DLD1 (cell line): ENCODE measurements around the gene DENR.
"Not testable (repeated sequence)": the region's sequence is repeated elsewhere in the genome, so short reads cannot be mapped to it uniquely, and the experiment has no call there.

Experiments used
- in situ Hi-C: cut with HindIII; loops from 2 replicates; pipeline ENCODE4 v1.10.0; 2017; ENCODE audit warnings: low sequenced_read_pairs

Gene DENR, protein sequence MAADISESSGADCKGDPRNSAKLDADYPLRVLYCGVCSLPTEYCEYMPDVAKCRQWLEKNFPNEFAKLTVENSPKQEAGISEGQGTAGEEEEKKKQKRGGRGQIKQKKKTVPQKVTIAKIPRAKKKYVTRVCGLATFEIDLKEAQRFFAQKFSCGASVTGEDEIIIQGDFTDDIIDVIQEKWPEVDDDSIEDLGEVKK

DNA sequence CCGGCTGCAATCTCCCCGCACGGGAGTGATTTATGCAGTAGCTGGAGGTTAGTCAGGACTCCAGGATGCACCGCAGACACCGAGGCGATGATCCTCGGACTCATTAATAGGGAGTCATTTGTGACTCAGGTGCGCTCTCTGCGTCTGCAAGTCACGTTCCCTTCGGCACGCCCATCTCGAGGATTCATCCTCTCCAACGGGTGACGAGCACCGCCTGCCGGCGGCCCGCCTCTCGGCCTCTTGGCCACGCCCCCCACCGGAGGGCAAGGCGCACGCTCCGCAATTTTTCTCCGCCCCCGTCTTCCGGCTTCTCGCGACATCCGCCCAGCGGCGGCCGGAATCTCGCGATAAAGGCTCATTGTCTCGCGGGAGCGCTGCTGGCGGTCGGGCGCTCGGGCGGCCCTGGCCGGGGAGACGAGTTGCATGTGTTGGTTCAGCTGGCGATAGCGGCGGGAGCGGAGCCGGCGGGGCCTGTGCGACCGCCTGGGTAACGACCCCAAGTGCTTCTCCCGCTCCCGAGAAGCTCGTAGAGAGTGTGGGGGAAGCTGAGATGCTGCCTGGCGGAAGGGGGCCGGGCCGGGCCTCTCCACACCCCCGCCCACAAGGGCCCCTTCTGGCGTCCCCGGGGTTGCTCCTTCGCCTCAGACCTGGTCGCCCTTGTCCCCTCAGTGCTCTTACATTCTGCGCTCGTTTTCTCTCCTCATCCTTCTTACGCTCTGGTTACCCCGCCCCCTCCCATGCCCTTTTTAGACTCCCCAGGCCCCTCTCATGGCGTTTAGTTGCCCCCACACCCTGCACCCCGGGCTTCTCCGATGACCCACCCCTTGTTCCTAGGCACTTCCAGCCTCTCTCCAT, at the start of gene DENR:
TSS of gene DENR (plus strand) at position 361 of the 855 bp plus-strand sequence. CDS start 878 bp downstream, outside the sequence.
- in situ Hi-C loops = loop anchor here (25.0 kb wide), 1 partner anchor 115 kb away; no protein-coding TSS in a partner anchor

DNA sequence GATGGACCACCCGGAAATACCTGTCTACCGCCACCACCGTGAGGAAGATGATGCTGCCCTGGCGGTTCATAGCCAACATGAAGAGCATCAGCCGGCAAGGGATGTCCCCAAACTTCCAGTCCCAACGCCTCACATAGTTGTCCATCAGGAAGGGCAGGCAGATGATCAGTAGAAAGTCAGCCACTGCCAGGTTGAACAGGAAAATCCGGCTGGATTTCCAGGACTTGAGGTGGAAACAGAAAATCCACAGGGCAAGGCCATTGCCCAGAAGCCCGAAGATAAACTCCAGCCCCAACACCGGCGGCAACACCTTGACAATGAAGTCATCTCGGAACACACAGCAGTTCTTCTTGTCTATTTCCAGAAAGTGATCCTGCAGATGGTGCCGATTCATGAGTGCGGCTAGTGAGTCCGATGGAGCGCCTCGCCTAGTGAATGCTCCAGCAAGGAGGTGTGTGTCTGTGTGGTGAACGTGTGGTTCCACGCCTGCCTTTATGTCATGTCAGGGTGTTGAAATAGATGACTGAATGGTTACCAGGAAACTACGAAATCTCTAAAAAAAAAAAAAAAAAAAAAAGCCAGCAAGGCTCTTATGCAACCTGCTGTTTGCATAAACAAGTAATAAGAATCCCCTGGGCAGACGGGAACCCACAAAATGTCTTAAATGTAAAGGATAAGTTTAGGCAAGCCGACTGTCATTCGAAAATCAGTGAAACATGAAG, 49.6 kb upstream of the DENR start, which contains the start of gene HCAR2:
TSS of gene HCAR2 (minus strand) at position 468 of the 722 bp plus-strand sequence. CDS start at position 394, 74 bp downstream.
- in situ Hi-C loops = not testable (repeated sequence)

DNA sequence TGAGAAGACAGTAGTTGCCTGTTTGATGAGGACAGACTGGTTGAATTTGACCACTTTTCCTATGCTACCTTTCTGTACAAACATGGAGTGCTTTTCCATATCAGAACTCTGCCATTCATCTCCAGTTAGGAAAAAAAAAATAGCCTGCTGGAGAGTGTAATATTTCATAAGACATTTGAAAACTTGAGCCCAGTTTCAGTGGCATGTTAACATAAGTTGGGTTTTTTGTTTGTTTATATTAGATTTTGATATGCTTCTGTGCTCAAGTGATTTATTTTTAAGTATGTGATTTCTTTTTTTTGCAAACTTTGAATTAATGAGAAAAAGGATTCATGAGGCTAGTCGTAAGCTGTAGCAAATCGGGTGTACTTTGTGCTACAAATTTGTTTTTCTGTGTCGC, 48.8 kb upstream of the DENR start:
- in situ Hi-C loops = not testable (repeated sequence)

DNA sequence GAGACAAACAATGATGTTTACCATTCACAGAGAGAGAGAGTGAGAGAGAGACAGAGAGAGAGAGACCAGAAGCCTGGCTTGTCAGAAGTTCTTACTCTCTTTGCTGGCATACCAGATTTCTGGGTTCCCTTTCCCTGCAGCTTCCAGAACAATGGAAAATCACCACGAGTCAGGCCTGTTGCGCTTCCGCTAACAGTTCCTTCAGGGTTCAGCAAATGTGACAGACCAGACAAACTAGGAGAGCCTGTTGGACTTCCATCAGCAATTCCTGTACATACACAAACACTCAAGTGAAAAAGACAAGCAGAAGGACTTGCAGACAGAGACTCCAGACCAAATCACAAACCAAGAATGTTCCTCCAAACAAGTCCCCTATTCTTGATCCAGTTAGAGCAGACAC, 43.3 kb upstream of the DENR start:
- in situ Hi-C loops = not testable (repeated sequence)

DNA sequence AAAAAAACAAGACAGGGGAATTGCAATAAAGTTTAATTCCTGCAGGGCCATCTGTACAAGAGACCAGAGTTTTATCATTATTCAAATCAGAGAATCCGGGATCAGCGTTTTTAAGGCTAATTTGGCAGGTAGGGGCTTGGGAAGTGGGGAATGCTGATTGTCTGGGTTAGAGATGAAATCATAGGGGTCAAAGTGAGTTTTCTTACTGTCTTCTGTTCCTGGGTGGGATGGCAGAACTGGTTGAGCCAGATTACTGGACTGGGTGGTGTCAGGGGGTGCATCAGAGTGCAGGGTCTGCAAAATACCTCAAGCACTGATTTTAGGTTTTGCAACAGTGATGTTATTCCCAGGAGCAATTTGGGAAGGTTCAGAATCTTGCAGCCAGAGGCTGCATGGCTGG, 42.3 kb upstream of the DENR start:
- in situ Hi-C loops = not testable (repeated sequence)

DNA sequence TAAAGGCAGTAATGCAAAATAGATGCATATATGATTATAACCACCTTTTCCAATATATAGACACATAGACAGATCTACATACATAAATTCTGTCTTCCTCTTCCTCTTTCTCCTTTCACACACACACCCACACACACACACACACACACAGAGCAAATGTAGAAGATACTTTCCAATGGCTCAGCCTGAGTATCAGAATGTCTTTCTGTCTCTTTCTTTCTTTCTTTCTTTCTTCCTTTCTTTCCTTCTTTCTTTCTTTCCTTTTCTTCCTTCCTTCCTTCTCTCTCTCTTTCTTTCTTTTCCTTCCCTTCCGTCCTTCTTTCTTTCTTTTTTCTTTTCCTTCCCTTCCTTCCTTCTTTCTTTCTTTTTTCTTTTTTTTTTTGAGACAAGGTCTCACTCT, 41.4 kb upstream of the DENR start:
- in situ Hi-C loops = not testable (repeated sequence)

DNA sequence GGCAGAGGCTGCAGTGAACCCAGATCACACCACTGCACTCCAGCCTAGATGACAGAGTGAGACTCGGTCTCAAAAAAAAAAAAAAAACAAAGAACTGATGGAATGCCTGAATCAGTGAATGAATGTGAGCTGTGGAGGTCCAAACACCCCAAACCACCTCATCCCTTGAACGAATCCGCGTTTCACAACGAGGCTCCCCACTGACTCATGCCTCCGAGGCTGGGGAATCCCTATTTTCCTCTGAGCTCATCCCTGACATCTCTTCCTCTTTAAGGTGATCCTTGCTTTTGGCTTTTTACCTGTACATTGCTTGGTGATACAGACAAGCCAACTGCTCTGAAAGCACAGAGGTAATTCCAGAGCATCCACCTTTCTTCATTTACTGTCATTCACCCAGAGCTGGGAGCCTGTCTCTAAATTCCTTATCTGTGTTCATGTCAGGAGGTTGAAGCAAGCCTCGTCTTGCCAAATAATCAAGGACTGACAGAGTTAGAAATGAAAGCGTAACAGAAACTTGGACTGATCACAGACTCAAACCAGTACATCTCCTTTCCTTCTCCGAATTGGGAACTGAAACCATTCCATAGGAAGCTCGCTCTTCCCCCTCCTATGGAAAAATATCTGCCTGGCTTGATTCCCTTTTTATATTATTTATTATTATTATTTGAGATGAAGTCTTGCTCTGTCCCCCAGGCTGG, 39.0 kb upstream of the DENR start:
- in situ Hi-C loops = not testable (repeated sequence)

DNA sequence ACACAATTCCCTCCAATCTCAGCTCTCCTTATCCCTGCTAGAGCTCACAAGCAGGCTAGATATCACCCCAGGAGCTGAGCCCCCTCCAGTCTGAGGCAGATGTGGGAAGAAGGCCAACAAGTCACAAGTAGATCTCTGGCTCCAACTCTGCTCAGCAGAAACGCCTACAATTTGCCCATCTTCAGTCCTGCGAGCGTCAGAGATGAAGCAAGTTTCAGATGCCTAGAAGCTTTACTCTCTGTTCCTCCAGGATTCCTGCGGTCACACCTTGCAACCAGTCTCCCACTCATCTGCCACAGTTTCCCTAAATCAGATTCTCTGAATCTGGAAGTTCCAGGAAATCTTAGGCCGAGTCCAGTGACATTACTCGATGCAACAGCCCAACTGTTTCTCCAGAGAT, 37.4 kb upstream of the DENR start:
- in situ Hi-C loops = not testable (repeated sequence)

DNA sequence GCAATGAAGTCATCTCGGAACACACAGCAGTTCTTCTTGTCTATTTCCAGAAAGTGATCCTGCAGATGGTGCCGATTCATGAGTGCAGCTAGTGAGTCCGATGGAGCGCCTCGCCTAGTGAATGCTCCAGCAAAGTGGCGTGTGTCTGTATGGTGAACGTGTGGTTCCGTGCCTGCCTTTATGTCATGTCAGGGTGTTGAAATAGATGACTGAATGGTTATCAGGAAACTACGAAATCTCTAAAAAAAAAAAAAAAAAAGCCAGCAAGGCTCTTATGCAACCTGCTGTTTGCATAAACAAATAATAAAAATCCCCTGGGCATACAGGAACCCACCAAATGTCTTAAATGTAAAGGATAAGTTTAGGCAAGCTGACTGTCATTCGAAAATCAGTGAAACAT, 36.0 kb upstream of the DENR start, which contains the start of gene HCAR3:
TSS of gene HCAR3 (minus strand) at position 154 of the 400 bp plus-strand sequence. CDS start at position 80, 74 bp downstream.
- in situ Hi-C loops = not testable (repeated sequence)

DNA sequence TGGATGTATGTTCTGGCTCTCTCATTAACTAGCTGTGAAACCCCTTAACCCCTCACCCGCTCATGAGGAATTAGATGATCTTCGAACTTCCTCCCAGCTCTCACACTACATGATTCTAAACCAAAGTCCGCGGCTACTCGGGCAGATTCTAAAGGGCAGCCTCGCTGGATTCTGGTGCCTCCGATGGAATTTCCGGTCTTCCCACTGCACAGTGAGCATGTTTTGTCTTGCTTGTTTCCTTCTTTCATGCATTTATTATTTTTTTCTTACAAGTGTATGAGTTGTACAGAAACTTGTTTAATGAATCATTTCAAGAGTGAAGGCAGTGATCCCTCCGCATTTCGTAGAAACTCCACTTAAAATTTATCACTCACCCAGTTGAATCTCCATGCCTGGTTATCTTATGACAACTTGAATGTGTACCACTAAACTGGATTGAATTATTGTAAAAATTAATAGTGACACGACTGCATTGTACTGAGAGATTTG, 31.5 kb upstream of the DENR start:
- in situ Hi-C loops = no loop called here

DNA sequence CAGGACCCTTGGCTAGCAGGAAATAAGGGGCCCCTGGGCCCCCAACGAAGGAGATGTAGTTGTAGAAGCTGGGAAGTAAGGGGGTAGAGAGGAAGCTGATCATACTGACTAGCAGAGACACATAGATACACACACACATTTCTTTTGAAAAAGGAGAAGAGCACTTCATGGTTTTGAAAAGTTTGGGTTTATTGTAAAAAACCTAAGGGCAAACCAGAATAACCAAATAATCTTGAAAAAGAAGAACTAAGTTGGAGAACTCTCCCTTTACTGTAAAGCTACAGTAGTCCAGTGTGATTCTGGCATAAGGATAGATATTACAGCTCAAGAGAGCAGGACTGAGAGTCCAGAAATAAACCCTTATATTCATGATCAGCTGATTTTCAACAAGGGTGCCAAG, 30.2 kb upstream of the DENR start:
- in situ Hi-C loops = no loop called here

DNA sequence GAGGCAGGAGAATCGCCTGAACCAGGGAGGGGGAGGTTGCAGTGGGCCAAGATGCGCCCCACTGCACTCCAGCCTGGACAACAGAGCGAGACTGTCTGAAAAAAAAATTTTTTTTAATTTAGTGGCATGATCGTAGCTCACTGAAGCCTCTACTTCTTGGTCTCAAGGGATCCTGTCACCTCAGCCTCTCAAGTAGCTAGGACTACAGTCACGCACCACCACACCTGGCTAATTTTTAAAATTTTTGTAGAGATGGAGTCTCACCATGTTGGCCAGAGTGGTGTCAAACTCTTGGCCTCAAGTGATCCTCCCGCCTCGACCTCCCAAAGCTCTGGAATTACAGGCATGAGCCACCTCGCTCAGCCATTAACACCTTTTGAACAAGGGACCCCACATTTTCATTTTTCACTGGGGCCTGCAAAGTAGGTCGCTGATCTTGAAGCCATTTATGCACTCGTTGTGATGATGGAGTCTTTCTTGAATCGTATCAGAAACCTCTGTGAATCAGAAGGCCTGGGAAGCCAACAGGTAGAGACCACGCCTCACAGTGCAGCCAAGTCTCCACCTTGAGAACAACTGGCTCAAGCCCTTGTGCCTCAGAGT, 27.9 kb upstream of the DENR start:
- in situ Hi-C loops = no loop called here

DNA sequence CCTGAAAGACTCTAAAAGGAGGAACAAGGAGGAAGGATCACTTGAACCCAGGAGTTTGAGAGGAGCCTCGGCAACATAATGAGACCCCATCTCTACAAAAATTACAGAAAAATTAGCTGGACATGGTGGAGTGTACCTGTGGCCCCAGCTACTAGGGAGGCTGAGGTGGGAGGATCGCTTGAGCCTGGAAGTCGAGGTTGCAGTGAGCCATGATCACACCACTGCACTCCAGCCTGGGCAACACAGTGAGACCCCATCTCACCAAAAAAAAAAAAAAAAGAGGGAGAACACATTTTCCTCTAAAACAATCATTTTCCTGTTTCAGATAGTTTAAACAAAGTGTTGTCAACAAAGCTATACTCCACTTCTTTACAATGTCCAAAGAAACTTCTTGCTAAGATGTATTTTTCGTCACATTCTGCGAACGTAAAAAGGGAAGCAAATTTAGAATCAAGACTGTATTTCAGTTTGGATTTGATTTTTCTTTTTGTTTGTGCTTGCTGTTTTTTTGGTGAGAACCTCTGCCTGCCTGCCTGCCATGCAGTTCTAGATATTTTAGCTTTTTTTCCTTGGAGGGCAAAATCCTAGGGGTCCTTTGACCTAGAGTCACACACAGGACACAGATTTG, 27.1 kb upstream of the DENR start:
- in situ Hi-C loops = no loop called here

DNA sequence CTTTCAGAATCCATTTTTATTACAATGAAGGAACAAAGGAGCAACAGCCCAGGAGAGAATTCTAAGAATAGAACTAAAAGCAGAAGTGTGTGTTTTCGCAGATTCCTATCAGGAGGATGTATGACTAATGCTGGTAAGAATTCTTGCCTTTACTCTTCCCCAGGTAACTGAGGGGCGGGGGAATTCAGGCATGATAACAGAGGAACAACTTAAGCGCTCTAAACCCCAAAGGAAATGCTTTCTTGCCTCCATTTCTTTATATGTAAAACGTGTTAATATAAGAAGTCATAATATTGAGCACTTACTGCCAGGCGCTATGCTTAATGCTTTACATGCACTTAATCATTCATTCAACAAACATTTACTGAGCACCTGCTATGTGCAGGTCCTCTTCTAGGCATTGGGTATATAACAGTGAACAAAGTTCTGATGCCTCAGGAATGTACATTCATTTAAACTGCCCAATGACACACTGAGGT, 26.5 kb upstream of the DENR start:
- in situ Hi-C loops = no loop called here

DNA sequence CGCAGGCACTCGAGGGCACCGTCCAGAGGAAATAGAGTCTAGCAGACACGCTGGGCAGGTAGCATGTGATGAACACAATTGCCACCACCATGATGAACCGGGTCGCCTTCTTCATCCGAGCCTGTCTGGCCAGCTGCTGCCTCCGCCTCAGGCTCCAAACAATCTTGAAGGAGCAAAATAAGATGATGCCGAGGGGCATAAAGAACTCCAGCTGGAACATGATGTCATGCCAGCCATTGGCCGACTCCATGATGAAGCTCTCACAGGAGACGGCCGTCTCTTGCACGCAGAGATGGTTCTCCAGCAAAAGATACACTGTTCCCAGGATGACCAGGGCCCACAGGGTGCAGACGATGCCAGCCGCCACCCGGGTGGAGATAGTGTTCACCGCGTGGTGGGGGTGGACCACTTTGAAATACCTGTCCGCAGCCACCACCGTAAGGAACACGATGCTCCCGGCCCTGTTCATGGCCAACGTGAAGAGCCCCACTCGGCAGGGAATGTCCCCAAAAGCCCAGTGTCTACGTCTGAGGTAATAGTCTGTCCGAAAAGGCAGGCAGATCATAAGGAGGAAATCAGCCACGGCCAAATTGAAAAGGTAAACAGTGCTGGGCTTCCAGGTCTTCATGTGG, 22.9 kb upstream of the DENR start:
- in situ Hi-C loops = no loop called here

DNA sequence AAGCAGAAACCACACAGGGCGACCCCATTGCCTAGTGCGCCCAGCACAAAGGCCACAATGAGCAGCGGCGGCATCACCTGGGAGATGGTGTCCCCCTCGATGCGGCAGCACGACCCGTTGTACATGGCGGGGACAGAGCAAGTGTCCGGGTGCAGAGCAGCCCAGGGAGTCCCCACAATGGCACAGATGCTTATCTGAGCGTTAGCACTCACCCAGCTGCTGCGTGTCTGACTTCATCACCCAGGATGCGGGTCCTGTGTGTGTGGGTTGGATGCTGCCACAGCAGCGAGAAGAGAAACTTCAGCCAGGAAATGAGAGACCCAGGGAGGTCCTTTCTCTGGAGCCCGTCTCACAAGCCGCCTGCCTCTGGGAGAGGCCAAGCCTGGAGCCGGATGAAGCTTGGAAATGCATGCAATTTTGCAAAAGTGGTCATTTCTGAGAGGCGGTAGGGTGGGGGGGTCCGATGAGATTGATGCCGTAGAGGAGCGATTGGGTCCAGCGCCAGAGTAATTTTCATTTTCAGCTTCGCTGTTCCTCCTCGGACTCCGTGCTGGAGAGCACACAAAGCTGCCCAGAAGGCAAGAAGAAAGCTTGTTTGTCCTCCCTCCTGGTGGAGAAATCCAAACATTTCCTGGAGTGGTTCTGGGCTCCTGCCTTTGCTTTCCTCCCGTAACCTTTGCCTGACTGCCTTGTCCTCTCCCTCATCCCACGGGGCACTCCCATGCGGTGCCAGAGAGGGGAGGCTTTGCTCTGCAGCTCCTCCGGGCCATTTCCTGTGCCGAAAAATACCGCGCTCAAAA, 22.2 kb upstream of the DENR start, which contains the start of gene HCAR1:
TSS of gene HCAR1 (minus strand) at position 630 of the 800 bp plus-strand sequence. CDS start at position 125, 505 bp downstream.
- in situ Hi-C loops = no loop called here

DNA sequence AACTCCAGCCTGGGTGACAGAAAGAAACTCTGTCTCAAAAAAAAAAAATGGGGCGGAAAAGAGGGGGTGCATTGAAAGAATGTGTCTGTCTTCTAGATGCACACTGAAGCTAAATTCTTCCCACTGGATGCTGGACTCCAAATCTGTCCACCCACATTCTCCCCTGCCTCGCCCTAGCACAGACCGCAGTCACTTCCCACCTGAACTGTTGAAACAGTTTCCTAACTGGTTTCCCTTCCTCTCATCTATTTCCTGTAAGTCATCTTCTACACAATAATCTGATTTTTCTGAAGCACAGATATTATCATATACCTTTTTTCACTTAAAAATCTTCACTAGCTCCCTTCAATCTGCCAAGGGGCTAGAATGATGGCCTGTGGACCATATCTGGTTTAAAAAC, 20.5 kb upstream of the DENR start:
- in situ Hi-C loops = no loop called here

DNA sequence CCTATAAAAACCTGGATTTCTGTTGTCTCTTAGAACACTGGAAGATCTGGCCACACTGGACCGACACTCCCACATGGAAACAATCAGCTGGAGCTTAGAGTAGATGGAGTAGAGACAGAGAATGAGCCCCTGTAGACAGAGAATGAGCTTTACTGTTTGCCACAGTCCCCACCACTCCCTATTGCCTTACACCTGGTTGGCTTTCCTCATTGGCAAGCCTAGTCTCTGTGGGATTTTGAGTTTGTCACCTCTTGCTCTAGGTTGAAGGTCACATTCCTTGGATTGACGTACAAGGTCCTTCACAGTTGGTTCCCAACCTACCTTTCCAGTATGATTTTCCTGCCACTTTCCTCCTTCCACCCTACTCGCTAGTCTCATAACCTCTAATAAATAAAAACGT, 20.0 kb upstream of the DENR start:
- in situ Hi-C loops = no loop called here
